GM19455 (cell line): ENCODE measurements around the gene FADD.
"Not testable (repeated sequence)": the region's sequence is repeated elsewhere in the genome, so short reads cannot be mapped to it uniquely, and the experiment has no call there.

Experiments
- ATAC-seq: cut with Tn5 transposase; IDR thresholded peaks from one replicate; pipeline ENCODE4 v1.9.1; 2021; ENCODE audit not compliant: unreplicated experiment

The FADD gene

DNA sequence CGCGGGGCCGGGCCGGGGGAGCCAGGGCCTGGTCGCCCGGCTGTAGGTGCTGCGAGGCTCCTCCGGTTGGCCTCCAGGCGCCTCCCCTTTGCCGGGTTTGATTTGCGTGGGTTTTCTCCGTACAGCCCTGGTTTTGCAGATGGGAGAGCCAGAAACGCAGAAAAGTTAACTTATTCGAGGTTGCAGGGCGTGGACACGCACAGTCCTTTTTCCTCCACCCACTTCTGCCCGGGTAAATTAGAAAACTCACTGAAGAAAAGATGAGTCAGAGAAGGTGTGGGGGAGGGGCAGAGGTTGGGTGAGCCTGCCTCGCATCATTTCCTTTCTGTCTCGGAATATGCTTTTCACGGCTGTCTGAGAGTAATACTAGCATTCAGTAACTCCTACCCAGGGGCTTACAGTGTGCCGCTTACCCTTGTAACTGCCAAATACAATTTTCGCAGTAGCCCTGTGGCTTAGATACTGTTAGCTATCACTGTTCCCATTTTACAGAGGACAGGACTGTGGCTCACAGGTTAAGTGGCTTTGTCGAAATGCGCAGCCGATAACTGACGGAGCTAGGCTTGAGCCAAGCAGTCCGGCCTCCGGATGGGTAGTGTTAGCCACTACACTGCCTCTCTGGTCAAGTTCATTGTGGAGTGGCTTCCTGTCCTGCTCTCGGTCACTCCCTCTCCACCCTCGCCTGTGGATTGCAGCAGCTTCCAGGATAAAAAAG lies 812 bp downstream of the FADD start:
- peak; percentile 35 for ATAC-seq

DNA sequence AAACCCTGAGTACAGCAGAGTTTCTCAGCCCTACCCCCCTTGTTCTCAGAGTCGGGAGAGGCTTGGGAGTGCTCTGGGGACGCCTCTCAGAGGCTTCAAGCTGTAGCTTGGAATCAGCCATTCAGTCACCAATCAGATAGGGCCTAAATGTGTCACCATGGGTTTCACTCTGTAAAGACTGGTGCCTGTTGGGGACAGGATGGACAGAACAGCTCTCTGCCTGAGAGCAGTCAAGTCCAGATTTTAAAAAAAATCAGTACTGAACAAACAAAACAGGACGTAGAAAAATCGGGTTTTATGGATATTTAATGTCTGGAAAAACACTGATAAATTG lies 1.3 kb downstream of the FADD start:
- ATAC-seq: no peak

DNA sequence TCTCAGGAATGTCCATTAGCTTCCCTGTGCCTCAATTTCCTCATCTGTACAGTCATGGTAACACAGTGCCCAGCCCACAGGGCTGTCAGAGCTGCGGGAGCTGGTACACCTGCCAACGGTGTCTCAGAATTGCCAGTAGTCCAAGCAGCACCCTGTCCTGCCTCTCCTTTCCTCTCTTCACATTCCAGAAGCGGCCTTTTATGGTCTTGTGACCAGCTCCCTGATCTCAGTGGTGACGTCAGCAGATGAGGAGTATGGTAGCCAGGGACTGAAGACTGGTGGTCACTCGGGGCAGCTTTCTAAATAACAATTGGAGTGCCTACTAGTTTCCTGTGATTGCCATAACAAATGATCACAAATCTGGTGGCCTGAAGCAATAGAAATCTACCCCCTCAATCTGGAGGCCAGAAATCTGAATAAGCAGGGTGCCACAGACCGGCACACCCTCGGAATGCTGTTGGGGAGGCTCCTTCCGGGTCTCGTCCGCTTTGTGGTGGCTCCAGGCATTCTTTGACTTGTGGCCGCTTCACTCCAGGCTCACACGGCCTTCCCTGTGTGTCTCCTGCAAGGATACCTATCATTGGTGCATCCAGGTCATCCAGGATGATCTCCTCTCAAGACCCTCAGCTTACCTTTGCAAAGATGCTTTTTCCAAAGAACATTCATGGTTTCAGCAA lies 2.1 kb downstream of the FADD start:
- no peak for ATAC-seq

DNA sequence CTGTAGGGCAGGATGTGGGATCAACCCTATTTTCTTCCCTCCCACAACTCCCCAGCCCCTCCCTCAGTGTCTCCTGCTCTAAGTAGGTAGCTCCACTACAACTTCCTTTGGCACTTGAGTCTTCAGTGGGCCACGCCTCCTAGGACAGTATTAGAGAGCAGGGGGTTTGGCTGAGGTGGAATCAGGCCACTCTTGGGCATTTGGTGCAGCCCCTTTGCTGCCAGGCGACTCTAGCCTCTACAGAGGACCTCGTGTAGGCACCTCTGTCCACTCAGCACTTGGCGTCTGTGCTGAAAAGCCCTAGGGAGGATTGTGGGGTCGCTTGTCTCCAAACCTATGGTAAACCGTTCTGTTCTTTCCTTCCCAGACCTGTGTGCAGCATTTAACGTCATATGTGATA lies 2.7 kb downstream of the FADD start:
- no peak for ATAC-seq

DNA sequence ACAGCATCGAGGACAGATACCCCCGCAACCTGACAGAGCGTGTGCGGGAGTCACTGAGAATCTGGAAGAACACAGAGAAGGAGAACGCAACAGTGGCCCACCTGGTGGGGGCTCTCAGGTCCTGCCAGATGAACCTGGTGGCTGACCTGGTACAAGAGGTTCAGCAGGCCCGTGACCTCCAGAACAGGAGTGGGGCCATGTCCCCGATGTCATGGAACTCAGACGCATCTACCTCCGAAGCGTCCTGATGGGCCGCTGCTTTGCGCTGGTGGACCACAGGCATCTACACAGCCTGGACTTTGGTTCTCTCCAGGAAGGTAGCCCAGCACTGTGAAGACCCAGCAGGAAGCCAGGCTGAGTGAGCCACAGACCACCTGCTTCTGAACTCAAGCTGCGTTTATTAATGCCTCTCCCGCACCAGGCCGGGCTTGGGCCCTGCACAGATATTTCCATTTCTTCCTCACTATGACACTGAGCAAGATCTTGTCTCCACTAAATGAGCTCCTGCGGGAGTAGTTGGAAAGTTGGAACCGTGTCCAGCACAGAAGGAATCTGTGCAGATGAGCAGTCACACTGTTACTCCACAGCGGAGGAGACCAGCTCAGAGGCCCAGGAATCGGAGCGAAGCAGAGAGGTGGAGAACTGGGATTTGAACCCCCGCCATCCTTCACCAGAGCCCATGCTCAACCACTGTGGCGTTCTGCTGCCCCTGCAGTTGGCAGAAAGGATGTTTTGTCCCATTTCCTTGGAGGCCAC lies 3.3 kb downstream of the FADD start:
- no peak for ATAC-seq

DNA sequence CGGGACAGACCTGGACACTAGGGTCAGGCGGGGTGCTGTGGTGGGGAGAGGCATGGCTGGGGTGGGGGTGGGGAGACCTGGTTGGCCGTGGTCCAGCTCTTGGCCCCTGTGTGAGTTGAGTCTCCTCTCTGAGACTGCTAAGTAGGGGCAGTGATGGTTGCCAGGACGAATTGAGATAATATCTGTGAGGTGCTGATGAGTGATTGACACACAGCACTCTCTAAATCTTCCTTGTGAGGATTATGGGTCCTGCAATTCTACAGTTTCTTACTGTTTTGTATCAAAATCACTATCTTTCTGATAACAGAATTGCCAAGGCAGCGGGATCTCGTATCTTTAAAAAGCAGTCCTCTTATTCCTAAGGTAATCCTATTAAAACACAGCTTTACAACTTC lies 3.9 kb downstream of the FADD start:
- no peak for ATAC-seq

DNA sequence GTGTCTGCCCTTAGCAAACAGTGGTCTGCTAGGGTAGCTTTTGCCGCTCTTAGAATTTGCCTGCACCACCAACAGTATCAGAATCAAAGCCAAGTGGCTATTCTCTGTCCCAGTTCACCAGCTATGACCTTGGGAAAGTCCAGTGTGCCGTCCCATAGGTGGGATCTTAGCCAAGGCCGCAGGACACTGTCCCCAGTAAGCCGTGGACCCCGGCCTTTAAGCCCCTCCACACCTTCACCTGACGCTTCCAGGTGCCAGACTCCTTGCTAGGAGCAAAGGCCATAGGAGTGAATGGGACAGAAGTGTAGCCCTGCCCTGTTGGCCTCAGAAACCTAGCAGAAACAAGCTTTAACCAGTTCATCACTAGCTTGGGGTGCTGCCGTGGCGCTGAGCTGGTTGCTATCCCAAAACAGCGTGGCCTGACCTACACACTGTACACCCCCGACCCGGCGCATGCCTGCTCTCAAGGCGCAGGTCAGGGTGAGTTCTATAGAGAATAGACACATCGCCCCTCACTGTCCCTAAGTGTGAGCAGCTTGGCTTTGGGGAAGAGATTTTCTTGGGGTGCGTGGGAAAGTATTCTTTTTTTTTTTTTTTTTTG lies 4.5 kb downstream of the FADD start:
- ATAC-seq: no peak

DNA sequence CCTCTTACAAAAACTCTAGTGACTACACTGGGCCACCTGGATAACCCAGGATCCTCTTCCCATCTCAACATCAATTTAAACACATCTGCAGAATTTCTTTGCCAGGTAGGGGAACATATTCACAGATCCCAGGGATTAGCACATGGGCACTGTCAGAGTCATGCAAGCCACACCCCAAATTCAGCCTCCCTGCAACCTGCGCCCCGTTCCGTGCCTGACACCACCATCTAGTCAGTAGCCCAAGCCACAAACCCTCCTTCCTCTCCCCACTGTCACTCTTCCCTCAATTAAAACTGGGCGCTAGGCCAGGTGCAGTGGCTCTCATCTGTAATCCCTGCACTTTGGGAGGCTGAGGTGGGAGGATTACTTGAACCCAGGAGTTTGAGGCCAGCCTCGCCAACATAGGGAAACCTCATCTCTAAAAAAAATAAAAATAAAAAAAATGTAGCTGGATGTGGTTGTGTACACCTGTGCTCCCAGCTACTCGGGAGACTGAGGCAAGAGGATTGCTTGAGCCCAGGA lies 6.4 kb downstream of the FADD start:
- ATAC-seq: no peak

DNA sequence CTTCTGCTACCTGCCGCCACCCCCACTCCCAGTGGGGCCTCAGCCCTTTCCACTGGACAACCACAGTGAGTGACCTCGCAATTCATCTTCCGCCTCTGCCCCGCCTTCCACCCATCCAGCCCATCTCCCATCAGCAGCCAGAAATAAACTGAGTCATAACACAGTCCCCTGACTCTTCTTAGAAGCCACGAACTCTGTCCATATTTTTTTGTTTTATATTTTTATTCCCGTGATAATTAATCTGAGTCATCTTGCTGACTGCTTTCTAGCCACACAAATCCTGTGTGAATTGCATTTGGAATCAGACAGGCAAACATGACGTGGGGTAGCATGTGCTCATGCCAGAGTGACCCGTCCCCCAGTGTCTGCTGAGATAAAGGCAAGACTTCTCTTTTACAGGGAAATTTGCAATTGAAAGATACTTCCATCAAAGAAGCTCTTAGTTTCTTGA lies 7.0 kb downstream of the FADD start:
- no peak for ATAC-seq

DNA sequence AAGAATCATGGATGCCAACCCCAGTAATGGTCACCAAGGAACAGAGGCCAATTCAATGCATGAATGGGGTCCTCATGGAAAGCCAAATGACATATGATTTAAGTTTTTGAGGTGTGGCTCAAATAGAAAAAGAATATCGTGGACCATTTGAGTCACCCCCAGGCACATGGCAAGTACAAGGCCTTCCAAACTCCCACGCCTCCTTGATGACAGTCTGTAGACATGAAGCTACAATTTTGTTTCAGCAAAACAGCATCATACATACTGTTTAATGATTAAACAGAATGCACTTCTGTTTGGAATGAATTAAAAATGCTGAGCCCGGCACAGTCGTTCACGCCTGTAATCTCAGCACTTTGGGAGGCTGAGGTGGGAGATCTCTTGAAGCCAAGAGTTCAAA lies 7.4 kb downstream of the FADD start:
- no peak for ATAC-seq

DNA sequence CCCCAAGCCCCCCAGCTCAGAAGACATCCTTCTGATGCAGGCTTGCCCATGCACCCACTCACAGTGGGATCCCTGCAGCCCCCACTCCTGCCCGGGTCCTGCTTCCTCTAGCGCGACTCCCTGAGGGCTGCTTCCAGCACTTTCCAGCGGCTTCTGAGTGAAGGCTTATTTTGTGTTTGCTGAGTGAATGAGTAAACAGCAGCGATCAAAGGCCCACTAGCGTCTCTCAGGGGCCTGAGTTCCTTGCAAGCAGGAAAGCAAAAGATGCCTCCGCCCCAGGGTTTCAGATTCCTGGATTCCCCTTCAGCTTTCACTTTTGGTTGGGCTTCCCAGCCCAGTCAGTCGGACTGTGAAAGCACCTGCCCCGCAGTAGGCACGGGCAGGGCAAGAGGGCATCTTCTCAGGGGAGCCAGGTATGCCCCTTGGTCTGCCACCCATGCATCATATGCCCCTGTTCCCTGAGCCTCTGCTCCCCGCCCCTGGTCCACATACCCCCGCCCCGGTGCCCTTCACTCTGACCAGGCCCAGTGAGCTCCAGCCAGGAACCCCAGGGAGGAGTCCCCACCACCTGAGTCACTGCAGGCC lies 9.2 kb downstream of the FADD start:
- no peak for ATAC-seq

DNA sequence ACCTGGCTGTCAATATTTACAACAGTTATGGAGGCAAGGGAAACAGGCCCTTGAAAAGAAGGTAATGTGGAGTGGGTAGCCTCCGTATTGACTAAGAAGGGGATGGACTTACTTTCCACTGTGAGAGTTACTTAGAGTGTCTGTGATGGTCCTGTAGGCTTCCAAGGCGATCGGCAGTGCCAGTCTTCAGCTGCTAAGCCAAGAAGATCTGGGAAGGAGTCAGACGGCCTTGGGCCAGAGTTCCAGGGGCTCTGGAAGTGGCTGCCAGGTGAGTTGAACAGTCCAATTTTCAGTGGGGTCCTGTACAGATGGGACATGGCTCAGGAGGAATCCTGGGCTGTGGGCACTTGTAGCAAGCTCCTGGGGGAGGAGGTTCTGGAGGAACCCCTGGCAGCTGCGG lies 14.3 kb downstream of the FADD start:
- not testable (repeated sequence) for ATAC-seq

DNA sequence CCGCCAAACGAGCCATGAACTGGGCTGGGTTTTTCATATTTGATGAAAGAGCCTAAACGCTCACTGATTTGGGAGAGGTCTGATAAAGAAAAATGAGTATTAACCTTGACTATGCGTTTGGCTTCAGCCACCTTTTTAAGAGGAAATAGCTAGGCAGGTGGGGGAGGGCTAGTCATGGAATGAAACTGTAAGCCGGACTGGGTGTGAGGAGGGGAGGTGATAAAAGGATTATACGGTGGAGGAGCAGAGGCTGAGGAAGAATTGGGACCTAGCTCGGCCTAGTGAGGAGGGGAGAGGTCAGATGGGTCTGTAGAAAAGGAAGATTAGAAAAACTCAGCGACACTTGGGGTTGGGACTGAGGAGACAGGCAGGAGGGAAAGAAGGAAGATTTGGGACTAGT lies 15.0 kb downstream of the FADD start:
- not testable (repeated sequence) for ATAC-seq

DNA sequence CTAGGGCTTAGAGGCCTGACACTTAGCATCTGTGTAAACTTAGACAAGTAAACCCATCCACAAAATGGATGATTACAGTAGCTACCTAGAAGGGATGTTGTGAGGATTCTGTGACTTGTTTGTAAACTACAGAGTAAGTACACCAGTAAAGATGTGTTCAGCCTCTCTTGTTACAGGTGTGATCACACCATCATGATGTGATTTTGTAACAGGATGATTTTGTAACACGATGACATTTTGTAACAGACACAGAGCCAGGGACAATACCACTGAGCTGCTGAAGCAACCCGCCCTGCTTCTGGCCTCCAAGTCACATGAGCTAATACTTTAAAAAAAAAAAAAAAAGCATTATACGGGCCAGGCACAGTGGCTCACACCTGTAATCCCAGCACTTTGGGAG lies 17.0 kb downstream of the FADD start:
- ATAC-seq: no peak

DNA sequence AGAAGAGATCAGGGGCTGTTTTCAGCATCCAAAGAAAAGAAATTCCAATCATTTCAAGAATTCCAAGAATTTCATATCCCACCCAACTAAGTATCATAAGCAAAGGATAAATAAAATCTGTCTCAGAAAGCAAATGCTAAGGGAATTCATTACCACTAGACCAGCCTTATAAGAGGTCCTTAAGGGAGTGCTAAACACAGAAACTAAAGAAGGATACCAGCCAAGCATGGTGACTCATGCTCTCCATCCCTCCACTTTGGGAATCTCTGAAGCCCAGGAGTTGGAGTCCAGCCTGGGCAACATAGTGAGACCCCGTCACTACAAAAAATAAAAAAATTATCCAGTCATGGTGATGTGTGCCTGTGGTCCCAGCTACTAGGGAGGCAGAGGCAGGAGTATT lies 17.8 kb downstream of the FADD start:
- no peak for ATAC-seq

DNA sequence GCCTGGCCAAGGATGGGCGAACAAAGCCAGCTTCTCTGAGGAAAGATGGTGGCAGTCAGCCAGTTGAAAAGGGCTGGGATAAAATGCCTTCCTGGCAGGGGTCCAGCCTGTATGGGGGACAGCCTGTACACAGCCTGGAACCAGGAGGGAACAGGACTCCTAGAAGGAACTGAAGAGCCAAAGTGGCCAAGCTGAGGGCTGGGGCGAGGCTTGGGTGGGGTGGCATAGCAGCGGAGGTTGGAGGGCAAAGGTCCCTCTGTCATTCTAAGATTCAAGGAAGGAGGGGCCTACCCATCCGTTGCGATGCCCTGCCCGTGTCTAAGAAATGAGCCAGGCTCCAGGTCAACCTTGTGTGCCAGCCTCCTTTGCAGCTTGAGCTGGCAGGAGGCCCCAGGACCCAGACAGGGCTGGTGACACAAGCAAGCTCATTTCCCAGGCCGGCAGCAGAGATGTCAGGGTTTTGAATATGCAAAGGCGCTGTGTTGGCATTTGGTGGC lies 22.6 kb downstream of the FADD start:
- no peak for ATAC-seq

DNA sequence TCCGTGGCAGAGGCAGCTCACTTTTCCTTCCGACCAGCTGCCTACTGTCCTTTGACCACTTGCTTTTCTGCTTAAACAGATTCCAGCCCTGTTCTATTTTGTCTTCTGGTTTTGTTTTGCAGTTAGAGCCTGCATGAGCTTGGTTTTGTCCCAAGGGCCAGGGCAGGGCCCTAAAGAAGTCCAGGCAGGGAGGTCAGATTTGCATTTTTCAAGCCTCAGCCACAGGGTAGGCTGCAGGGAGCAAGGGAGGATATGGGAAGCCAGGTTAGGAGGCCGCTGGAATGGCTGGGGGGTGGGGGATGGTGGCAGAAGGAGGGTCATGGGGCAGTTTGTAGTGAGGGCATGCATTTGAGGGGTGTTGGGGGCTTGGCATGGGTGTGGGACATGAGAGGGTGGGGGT lies 23.1 kb downstream of the FADD start:
- ATAC-seq: no peak

DNA sequence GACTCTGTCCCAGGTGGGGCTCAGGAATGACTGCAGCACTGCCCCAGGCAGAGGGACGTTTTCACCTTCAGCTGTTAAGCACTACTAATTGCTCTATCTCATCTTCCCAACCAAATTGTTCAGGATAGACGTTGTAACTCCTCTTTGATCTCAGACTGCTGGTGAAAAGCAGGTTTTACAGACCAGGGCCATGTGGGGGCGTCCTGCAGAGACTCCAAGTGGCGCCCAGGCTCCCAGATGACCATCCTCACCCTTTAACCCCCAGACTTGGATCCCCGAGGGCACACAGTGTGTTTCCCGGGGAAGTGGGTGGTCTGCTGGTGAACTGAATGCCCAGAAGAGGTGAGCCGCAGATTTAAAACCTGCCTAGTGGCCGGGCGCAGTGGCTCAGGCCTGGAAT lies 23.9 kb downstream of the FADD start:
- ATAC-seq: no peak

DNA sequence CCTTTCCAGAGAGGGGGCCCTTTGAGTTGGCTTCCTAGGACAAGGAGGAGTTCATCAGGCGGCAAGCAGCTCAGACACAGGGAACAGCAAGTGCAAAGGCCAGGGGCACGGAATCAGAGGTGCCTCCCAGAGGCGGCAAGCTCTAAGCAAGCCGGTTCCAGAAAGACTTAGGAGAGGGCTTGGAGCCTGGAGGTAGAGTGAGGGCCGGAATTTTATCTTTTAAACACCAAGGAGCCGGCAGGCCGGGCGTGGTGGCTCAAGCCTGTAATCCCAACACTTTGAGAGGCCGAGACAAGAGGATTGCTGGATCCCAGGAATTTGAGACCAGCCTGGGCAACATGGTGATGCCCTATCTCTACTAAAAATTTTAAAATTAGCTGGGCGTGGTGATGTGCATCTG lies 26.6 kb downstream of the FADD start:
- ATAC-seq: no peak

DNA sequence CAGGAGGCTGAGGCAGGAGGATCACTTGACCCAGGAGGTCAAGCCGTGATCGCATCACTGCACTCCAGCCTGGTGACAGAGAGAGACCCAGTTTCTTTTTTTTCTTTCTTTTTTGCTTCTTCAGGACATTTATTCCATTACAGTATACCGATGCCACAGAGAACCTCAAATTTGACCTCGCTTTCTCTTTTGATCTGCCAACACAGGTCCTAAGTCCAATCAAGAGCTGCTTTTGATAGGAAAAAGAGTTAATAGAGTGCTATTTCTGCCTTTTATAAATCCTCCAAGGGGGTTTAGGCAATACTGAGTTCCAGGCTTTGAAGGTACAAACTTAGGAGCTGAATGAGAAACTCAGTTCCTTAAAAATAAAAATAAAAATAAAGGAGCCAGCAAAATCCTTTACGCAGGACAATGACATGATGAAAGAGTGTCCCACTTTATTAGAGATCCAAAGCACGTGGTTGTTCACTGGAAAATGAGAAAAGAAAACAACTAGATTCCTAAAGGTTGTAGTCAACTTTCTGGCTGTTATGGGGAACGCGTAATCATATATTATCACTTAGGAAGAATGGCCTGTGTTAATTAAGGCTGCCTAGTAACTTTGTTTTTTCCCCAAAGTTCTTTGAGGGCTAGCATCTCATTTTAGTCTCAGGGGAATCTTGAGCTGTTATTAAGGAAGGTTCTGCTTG lies 27.2 kb downstream of the FADD start:
- ATAC-seq: no peak
